ENCODE results near the gene EIF2B4. TPM values are rescaled to one million over a fixed set of nuclear protein-coding genes. Genes with fewer than 3 reads are reported as not detected.

Gene EIF2B4
- total and polyA plus RNA-seq, 2 of the 13 experiments (the other 11 are each of a cell fraction or from before 2014, with no cell fraction given), result 91.5 to 96.4 TPM

DNA sequence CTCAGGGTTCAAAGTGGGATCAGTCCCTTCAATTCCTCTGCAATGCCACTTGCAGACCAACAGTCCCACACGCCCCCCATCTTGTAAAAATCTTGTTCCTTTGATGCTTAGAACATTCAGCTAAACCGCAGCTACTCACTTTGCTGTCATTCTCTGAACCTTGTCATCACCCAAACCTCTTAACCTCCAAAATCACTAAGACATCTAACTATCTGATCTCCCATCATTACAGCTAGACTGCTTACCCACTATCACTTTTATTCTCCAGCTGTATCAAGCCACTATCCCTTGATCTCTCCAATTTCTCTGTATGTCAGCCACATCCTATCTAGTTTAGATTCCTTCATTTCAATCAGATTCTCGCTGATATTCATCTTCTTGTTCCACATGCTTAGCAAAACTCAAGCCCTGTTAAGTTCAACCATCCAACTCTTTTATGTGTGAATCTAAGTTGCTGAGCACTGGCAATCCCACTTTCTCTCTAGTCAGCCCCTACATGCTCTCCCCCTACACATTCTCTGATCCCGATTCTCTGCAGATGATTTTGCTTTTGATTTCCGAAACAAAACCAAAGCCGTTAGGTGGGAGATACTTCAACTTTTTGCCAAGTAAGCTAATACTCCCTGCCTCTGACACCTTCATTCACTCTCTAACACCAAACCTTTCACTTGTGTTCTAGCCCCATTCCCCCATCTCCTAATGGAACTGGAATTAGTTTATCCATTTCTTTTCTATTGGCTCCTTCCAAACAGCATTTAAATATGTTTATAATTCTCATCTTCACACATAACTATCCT is 18.1 kb downstream of the EIF2B4 start (continued):
- TF ChIP-seq, protein P1, sequence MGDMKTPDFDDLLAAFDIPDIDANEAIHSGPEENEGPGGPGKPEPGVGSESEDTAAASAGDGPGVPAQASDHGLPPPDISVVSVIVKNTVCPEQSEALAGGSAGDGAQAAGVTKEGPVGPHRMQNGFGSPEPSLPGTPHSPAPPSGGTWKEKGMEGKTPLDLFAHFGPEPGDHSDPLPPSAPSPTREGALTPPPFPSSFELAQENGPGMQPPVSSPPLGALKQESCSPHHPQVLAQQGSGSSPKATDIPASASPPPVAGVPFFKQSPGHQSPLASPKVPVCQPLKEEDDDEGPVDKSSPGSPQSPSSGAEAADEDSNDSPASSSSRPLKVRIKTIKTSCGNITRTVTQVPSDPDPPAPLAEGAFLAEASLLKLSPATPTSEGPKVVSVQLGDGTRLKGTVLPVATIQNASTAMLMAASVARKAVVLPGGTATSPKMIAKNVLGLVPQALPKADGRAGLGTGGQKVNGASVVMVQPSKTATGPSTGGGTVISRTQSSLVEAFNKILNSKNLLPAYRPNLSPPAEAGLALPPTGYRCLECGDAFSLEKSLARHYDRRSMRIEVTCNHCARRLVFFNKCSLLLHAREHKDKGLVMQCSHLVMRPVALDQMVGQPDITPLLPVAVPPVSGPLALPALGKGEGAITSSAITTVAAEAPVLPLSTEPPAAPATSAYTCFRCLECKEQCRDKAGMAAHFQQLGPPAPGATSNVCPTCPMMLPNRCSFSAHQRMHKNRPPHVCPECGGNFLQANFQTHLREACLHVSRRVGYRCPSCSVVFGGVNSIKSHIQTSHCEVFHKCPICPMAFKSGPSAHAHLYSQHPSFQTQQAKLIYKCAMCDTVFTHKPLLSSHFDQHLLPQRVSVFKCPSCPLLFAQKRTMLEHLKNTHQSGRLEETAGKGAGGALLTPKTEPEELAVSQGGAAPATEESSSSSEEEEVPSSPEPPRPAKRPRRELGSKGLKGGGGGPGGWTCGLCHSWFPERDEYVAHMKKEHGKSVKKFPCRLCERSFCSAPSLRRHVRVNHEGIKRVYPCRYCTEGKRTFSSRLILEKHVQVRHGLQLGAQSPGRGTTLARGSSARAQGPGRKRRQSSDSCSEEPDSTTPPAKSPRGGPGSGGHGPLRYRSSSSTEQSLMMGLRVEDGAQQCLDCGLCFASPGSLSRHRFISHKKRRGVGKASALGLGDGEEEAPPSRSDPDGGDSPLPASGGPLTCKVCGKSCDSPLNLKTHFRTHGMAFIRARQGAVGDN (CRISPR knock-in tag; IDR thresholded peaks at IDR 0.05), result no peak
- TF ChIP-seq MAFF (IDR thresholded peaks at IDR 0.05; ENCODE audit: low read depth, low read length) (peak; percentile 75), MBD4 (IDR thresholded peaks at IDR 0.05; ENCODE audit: borderline replicate concordance, low read length) (no peak), TBP (CRISPR knock-in tag; IDR thresholded peaks at IDR 0.05) (no peak), ZNF367 (CRISPR knock-in tag; IDR thresholded peaks at IDR 0.05; ENCODE audit: borderline replicate concordance) (no peak), GATAD2A (CRISPR knock-in tag; IDR thresholded peaks at IDR 0.05) (no peak), ZNF570 (CRISPR knock-in tag; IDR thresholded peaks at IDR 0.05; ENCODE audit: borderline replicate concordance) (no peak), KDM5A (IDR thresholded peaks at IDR 0.05; ENCODE audit: borderline replicate concordance, low read length) (no peak), ZNF749 (CRISPR knock-in tag; IDR thresholded peaks at IDR 0.05; ENCODE audit: borderline replicate concordance) (no peak), RAD21 (CRISPR knock-in tag; IDR thresholded peaks at IDR 0.05) (no peak), DR1 (CRISPR knock-in tag; IDR thresholded peaks at IDR 0.05) (no peak), MAFK (conservative IDR thresholded peaks at IDR 0.05 in 1 of 2, IDR thresholded peaks at IDR 0.05 in 1 of 2; ENCODE audit: low read length in 2 of 2) (peak; percentile 81 to 83), ZNF720 (CRISPR knock-in tag; IDR thresholded peaks at IDR 0.05) (no peak), ZNF264 (CRISPR knock-in tag; IDR thresholded peaks at IDR 0.05) (no peak)
- TF ChIP-seq, protein P2, sequence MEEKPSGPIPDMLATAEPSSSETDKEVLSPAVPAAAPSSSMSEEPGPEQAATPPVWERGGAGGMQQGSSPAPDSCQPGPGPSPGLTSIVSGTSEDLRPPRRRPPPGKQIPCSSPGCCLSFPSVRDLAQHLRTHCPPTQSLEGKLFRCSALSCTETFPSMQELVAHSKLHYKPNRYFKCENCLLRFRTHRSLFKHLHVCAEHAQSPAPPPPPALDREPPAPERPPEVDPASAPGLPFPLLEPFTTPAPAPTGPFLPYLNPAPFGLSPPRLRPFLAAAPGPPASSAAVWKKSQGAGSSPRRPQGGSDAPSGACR (CRISPR knock-in tag; IDR thresholded peaks at IDR 0.05), result no peak
